Liver (tissue), 3 donors: ENCODE data around the gene LRRC26.

Experiments
- CTCF ChIP-seq: fragments of 150-350 bp; IDR thresholded peaks from 2 replicates; pipeline ENCODE4 v1.5.1; 2017; ENCODE audit warnings: improper control_type of control experiment, low read depth, low read length; ENCODE audit not compliant: missing input control
- MAX ChIP-seq: IDR thresholded peaks from 2 replicates; pipeline ENCODE4 v1.6.1; 2016; ENCODE audit warnings: antibody characterized with exemption
- REST ChIP-seq: IDR thresholded peaks from 2 replicates; pipeline ENCODE4 v1.6.1; 2016; ENCODE audit warnings: antibody characterized with exemption, mild to moderate bottlenecking
- TAF1 ChIP-seq: conservative IDR thresholded peaks from 2 replicates; pipeline ENCODE4 v1.6.1; 2016; ENCODE audit warnings: antibody characterized with exemption, mild to moderate bottlenecking
- donor health status: healthy.
- donor health status: healthy.

DNA sequence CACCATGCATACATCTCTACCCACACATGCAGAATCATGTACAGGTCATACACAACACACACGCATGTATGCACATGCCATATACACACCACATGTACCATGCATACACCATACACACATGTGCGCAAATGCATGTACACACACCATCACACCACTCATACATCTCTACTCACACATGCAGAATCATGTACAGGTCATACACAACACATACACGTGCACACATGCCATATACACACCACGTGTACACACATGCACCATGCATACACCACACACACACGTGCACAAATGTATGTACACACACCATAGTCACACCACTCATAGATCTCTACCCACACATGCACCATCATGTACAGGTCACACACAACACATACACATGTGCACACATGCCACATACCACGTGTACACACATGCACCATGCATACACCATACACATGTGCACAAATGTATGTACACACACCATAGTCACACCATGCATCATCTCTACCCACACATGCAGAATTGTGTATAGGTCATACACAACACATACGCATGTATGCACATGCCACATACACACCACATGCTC lies 16.9 kb downstream of the LRRC26 start:
- TF ChIP-seq CTCF (no peak), REST (no peak), MAX (no peak), TAF1 (no peak)
